AML-193 (cell line): Measurements from ENCODE around the gene PPP2R5C.

Experiments used
- DNase-seq, 2 experiments: peaks; one replicate each; lab custom pipeline; 2025; lab: John Stamatoyannopoulos, UW

PPP2R5C gene

DNA sequence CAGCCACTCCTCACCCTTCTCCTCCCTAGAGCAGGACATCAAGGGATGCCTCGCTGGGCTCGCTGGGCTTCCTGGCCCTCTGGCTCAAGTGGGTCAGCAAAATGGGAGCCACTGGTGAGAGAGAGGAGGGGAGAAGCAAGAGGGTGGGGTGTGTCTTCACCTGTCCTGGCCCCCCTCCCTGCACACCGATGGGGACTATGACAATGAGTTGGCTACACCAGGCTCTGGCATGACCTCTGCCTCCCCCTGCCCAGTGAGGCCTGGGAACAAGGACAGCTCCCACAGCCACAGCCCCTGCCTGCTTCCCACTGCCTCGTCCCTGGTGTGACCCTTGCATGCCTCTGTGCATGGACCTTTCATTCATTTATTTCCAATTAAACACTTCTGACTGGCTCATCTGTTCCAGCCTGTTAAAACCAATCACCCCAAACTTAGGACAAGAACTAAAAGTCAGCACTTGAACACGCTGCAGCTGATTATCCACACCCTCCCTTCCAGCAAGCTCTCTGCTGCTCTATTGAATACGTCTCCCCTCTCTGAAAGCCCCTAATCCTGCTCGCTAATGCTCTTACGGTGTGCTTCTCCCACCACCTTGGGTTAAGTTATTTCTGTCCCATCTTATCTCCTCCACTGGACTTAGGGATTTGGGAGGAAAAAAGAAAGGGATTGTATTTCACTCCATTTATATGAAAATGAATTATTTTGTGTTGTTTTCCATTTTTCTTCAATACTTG is 5.8 kb upstream of the PPP2R5C start:
- DNase-seq: no peak

DNA sequence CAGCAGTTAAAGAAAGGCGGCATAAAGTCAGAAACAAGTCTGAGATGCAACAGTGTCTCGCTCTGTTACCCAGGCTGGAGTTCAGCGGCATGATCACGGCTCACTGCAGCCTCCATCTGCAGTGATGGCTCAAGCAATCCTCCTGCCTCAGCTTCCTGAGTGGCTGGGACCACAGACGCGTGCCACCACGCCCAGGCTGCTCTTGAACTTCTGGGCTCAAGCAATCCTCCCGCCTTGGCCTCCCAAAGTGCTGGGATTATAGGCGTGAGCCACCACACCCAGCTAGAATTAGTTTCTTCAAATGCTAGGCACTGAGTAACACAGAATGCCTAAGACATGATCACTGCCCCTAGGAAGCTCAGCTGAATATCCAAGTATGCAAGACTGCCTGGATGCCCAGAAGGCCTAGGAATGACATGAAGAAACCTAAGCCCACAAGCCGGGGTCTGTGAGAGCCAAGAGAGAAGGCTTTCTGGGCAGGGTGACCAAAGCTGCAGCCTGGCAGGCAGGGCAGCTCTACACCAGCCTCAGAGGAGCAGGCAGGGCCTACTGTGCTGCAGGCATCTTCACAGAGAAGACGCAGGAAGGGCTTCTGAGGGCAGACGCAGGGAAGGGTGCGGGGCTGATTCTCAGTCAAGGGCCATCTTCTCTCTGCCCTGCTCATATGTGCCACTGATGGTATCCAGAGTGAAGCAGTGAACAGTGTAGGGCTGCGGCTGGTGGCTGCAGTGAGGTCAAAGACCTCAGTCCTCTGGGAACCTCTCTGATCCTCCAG is 4.3 kb upstream of the PPP2R5C start:
- DNase-seq: no peak

GRCh38 chr14:101757839-101758211 is 3.7 kb upstream of the PPP2R5C start:
- DNase-seq: no peak

DNA sequence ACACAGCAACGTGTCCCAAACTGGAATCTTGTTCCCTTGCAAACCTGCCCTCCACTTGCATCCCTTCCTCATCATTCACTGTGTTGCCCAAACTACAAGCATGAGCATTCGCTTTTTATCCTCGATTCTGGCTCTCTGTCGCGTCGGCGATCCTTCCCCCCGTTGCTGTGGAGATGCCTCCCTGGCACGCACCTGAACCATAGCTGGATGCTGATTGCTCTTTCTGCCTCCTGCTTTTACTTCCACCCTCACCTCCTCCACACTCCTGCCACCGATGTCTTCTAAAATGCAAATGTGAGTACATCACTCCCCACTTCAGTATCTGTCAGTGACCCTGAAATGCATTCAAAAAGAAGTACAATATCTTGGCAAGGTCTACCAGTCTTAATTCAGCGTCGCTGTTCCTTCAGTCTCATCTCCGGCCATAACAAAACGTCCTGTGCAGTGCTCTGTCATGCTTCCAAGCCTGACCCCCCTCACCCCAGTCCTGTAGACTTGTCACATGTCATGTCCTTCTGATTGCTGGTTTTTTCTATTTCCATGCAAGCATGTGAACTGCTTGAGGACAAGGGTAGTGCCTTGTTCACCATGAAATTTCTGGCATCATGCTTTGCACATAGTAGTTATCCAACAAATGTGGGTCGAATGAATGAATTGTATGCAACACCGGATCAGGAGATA is 2.5 kb upstream of the PPP2R5C start:
- DNase-seq: no peak

DNA sequence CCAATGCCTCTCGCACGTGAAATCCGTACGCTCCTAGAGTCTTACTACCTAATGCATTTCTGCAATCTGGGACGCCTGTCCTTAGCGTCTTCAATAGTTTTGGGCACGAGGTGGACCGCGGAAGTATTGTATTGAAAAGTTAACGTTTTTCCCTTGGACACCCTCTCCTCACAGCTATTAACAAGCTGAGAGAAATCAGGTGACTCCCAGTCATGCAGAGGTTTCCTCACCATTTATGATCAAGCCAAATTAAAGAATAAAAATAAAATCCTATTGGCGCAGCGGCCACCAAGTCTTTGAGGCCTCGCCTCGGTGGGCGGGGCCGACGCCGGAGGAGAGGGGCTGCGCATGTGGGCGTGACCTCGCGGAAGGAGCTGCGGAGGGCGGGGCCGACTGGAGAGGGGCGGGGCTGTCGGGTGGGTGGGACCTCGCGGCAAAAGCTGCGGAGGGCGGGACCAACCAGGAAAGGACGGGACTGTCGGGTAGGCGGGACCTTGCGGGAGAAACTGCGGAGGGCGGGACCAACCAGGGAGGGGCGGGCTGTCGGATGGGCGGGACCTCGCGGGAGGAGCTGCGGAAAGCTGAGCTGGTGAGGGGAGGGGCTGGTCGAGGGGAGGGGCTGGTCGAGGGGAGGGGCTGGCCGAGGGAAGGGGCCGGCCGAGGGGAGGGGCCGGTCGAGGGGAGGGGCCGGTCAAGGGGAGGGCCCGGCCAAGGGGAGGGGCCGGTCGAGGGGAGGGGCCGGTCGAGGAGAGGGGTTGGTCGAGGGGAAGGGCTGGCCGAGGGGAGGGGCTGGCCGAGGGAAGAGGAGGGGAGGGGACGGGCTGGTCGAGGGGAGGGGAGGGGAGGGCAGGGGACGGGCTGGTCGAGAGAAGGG is 1.1 kb upstream of the PPP2R5C start:
- DNase-seq: peak; percentile 82 to 89

GRCh38 chr14:101761881-101762529 is 496 bp downstream of the PPP2R5C start:
- DNase-seq: no peak

DNA sequence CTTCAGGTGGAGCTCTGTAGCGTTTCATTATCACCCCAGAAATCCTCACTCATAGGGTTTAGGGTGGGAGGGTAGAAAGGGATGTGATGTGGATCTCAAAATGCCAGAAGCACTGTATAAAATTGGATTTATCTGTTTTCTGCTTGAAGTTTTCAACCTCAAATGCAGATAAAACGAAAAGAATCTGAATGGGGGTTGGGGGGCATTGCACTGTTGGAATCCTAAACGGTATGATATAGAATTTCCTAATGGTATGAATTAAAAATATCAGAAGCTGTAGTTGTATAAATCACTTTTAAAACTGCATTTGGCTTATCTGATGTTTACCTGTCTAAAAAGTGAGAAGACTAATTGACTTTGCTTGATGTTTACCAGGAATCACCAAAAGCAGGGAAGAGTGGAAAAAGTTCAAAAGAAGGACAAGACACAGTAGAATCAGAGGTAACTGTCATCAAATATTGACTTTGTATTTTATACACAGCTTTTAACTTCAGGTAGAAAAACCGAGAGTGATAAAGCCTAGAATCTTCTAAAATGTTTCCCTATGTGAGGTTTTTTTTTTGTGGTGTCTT is 1.1 kb downstream of the PPP2R5C start:
- no peak for DNase-seq

GRCh38 chr14:101763941-101764709 is 2.6 kb downstream of the PPP2R5C start:
- DNase-seq: no peak

DNA sequence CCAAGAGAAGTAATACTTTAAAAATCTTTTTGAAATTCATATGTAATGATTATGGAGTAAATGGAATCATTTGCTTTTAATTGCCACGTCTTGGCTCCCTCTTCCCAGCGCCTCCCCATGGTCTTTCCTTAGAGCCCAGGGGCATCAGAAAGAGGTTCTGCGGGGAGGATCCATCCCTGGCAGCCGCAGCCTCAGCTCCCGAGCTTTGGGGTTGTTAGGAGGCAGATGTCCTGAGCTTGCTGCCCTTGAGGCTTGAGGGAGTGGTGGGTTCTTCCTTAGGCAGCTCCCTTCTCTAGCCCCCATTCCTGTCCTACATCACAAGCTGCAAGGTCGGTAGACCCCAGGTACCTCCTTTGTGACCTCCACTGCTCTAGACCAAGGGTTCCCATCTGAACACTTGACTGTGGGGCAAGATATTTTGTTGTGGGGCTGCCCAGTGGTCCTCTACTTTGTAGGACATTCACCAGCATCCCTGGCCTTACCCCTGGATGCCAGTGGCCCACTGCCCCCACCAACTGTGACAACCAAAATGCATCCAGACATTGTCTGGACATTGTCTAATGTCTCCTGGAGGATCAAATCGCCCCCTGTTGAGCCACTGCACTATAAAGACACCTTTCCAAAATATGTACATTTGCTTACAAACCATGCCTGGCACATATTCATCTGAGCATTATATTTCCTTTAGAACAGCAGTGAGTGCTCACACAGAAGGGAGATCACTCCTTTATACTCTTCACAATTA is 6.3 kb downstream of the PPP2R5C start:
- DNase-seq: no peak

DNA sequence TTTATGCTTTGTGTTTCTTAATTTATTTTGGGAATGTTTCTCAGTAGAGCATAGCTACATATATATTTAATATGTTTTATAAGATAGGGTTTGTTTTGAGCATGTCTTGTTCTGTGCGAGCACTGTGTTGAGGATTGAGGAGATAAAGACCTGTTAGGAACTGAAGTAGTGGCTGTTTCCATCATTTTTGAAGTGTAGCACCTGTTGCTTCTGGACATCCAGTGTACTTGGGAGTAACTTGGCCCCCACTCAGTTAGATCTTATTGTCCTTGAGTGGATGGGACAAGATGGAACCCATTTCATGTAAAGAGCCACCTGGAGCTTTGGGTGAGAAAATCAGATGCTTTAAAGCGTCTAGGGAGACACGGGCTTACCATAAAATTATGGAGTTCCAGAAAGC is 8.7 kb downstream of the PPP2R5C start:
- no peak for DNase-seq

DNA sequence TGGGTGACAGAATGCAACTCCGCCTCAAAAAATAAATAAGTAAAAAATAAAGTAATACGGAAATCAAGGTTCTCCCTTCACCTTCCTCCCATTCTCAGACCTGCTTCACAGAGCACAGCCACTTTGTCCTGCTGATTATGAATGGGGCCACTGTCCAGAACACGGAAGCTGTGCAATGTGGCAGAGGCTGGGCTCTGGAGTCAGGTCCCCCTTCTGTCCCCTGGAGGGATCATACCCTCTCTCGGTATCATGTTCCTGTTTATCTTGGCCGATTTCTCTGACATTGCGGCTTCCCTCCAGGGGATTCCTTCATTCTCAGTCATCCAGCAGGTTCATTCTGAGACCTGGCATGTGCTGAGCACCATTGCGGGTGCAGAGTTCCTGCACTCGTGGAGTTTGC is 11.3 kb downstream of the PPP2R5C start:
- no peak for DNase-seq

DNA sequence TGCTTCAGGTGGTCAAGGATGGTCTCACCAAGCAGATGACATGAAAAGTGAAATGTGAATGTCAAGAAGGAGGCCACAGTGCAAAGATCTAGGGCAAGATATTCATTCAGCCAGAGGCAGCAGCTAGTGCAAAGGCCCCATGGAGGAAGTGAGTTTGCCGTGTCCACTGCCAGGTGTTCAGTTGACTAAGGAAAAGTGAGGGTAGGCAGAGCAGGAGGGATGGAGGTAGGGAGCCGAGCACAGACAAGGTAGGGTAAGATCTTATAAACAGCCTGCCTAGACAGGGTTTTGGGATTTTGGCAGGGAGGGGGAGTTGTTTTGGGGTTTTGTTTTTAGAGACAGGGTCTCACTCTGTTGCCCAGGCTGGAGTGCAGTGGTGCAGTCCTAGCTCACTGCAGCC is 11.9 kb downstream of the PPP2R5C start:
- no peak for DNase-seq

- DNase-seq: no peak
Observed at GRCh38 chr14:101774006-101774795, 12.7 kb downstream of the PPP2R5C start.

DNA sequence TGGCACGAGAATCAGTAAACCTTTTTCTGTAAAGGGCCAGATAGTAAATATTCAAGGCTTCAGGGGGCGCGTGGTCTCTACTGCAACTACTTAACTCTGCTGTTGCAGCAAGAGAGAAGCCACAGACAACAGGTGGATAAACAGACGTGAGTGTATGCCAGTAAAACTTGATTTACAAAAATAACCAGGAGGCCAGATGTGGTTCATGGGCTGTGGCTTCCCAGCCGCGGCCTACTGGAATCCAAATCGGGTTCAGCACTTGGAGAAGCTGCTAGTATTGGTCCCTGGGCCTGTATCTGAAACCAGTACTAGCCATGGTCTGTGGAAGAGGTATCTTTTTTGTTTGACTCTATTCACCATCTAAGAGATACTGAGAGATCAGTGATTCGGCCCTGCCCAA is 13.3 kb downstream of the PPP2R5C start:
- no peak for DNase-seq

DNA sequence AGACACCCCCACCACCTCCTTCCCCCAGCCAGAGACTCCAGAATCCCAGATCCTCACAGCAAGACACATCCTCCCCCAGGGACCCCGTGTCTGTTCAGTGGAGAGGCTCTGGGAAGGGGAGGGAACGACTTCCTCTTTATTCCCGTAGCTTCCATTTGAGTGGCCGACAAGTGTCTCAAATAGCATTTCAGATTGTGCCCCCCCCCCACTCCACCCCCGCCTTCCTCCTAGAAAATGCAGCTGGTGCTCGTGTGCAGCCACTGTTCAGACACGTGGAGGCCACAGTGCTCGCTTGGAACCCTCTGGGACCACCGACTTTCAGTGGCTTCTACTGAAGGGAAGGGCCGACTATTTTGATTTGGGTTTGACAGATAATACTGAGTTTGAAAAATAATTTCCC is 14.3 kb downstream of the PPP2R5C start:
- DNase-seq: no peak

GRCh38 chr14:101776344-101776743 is 14.8 kb downstream of the PPP2R5C start:
- no peak for DNase-seq

- DNase-seq: no peak
Observed at GRCh38 chr14:101780390-101780789, 18.9 kb downstream of the PPP2R5C start.

- DNase-seq: no peak
Observed at GRCh38 chr14:101780887-101781239, 19.4 kb downstream of the PPP2R5C start.
